Measurements from ENCODE around the gene KIR2DL3.

GRCh38 chr19:54791476-54791875 lies 53.2 kb downstream of the KIR2DL3 start:
- TF ChIP-seq ZBTB11 (tag by site-specific recombination; conservative IDR thresholded peaks at IDR 0.05; ENCODE audit: low read depth), result no peak
- no peak for TF ChIP-seq MYNN (tag by site-specific recombination; IDR thresholded peaks at IDR 0.05; ENCODE audit: borderline replicate concordance)
- TF ChIP-seq ZNF792 (tag by site-specific recombination; IDR thresholded peaks at IDR 0.05), result no peak
- no peak for TF ChIP-seq CTCF (tag by site-specific recombination; IDR thresholded peaks at IDR 0.05)
- TF ChIP-seq PRDM2 (tag by site-specific recombination; IDR thresholded peaks at IDR 0.05; ENCODE audit: borderline replicate concordance), result no peak
- no peak for TF ChIP-seq PBX3 (CRISPR knock-in tag; IDR thresholded peaks at IDR 0.05)

Data from HEK293 (cell line).